ENCODE data around the gene MRPL46. TPM values are rescaled to one million over a fixed set of nuclear protein-coding genes. Genes with fewer than 3 reads are reported as not detected.

Gene MRPL46
- total and polyA plus RNA-seq, 2 of the 8 experiments (the other 6 are each of a cell fraction or from before 2014, with no cell fraction given), result 17.2 to 24.5 TPM

- TF ChIP-seq CHD7 (IDR thresholded peaks at IDR 0.05; ENCODE audit: insufficient replicate concordance, low read length) (no peak), YY1 (IDR thresholded peaks at IDR 0.05; ENCODE audit: low read depth, low read length) (peak; percentile 99), JUND (IDR thresholded peaks at IDR 0.05; ENCODE audit: low read length) (peak; percentile 96), SP1 (IDR thresholded peaks at IDR 0.05; ENCODE audit: low read depth, low read length) (peak; percentile 66; the same call in 1 of the 2 replicates), SAP30 (IDR thresholded peaks at IDR 0.05; ENCODE audit: insufficient read depth, insufficient replicate concordance, low read length) (peak; percentile 65), NANOG (IDR thresholded peaks at IDR 0.05; ENCODE audit: insufficient read depth, low read depth, low read length, poor library complexity, severe bottlenecking) (no peak), RBBP5 (IDR thresholded peaks at IDR 0.05; ENCODE audit: borderline replicate concordance, low read depth, low read length) (peak; percentile 67; the same call in 1 of the 2 replicates), TBP (IDR thresholded peaks at IDR 0.05; ENCODE audit: low read depth, low read length) (peak; percentile 86), E2F6 (IDR thresholded peaks at IDR 0.05) (peak; percentile 52; the same call in 1 of the 2 replicates)
Observed at GRCh38 chr15:88467073-88467934, at the start of gene MRPL46, which contains the start of gene MRPS11 (continued).

Measured in H1 (cell line).